K562 (cell line): ENCODE results near the gene RPP14.
"Not testable (repeated sequence)": the region's sequence is repeated elsewhere in the genome, so short reads cannot be mapped to it uniquely, and the experiment has no call there.

Experiments
- ARID4B ChIP-seq: sonication (generic); formaldehyde crosslinking; IDR thresholded peaks from 2 replicates; pipeline ENCODE4 v1.8.0; 2022; ENCODE audit warnings: mild to moderate bottlenecking, missing genetic modification reagents
- IRF1 ChIP-seq: sonication (generic); formaldehyde crosslinking; IDR thresholded peaks from 2 replicates; pipeline ENCODE4 v1.8.0; 2022; ENCODE audit warnings: missing genetic modification reagents, mild to moderate bottlenecking, borderline replicate concordance
- L3MBTL2 ChIP-seq: fragments of 450-650 bp; IDR thresholded peaks from 2 replicates; pipeline ENCODE4 v1.6.1; 2016; ENCODE audit warnings: mild to moderate bottlenecking, moderate library complexity
- SP2 ChIP-seq: IDR thresholded peaks from 2 replicates; pipeline ENCODE4 v1.6.1; 2011; ENCODE audit warnings: mild to moderate bottlenecking, low read depth, low read length, moderate library complexity; ENCODE audit not compliant: poor library complexity, severe bottlenecking; ENCODE audit errors: extremely low read depth
- ZBTB49 ChIP-seq: sonication (generic); formaldehyde crosslinking; IDR thresholded peaks from 2 replicates; pipeline ENCODE4 v1.8.0; 2022; ENCODE audit warnings: missing genetic modification reagents, mild to moderate bottlenecking, borderline replicate concordance
- ZNF431 ChIP-seq: sonication (generic); formaldehyde crosslinking; IDR thresholded peaks from 2 replicates; pipeline ENCODE4 v1.8.0; 2022; ENCODE audit warnings: mild to moderate bottlenecking, missing genetic modification reagents

DNA sequence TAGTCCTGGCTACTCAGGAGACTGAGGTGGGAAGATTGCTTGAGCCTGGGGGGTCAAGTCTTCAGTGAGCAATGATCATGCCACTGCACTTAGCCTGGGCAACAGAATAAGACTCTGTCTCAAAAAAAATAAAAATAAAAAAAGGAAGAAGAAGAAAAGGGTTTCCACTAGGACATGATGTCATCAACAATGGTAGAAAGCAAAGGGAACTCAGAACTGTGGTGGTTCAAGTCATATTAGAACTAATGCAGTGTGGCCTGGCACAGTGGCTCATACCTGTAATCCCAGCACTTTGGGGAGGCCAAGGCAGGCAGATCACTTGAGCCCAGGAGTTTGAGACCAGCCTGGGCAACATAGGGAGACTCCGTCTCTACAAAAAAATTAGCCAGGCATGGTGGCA lies 38.5 kb upstream of the RPP14 start:
- not testable (repeated sequence) for TF ChIP-seq L3MBTL2; ZBTB49; ARID4B (CRISPR knock-in tag); ZNF431 (CRISPR knock-in tag); IRF1 (CRISPR knock-in tag); SP2
